ENCODE results near the gene DDX60.

Gene DDX60

GRCh38 chr4:168203233-168203911 is 115.2 kb downstream of the DDX60 start:
- DNase-seq (ENCODE audit: low read depth, low spot score) = no peak

- DNase-seq (ENCODE audit: low read depth, low spot score) = no peak
Measured at GRCh38 chr4:168200685-168201084, 117.9 kb downstream of the DDX60 start.

DNA sequence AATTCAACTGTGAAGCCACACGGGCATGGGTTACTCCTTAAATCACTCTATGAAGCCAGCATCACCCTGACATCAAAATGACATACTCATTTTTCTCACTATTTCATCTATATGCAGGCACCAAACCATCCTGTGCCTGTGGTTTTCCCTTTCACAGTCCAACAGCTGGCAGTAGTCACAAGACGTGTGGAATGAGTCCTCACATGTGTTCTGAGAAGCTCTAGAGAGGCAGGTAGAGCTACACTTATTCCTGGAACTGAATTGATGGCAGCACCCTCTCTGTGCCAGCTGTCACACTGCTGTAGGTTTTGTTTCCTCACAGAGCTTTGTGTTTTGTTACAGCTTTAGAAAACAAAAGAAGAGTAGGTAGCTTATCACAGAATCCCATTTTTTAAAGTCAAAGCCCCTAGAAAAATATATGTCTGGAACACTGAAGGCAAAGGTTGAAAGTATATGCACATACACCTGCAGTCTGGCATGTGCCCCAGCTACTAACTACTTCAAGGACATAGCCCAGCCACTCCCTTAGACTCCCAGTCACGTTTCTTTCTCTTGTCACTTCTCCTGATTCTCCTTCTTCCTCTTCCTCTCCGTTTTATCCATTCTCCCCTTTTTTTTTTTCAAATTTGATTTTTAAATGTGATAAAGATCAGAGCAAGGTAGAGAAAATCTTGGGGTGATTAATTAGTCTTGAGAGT is 119.1 kb downstream of the DDX60 start:
- DNase-seq (ENCODE audit: low read depth, low spot score) = no peak

DNA sequence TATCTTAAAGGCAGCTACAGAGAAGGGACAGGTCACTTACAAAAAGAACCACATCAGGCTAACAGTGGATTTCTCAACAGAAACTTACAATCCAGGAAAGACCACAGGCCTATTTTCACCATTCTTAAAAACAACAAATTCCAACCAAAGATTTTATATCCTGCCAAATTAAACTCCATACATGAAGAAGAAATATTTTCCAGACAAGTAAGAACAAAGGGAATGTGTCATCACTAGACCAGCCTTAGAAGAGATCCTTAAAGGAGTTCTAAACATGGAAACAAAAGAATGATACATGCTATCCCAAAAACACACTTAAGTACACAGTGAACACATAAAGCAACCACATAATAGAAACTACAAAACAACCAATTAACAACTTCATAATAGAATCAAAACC is 120.6 kb downstream of the DDX60 start:
- DNase-seq (ENCODE audit: low read depth, low spot score) = no peak

- no peak for DNase-seq (ENCODE audit: low read depth, low spot score)
Measured at GRCh38 chr4:168188754-168189153, 129.8 kb downstream of the DDX60 start.

GRCh38 chr4:168183717-168184571 is 134.6 kb downstream of the DDX60 start:
- DNase-seq (ENCODE audit: low read depth, low spot score) = no peak

DNA sequence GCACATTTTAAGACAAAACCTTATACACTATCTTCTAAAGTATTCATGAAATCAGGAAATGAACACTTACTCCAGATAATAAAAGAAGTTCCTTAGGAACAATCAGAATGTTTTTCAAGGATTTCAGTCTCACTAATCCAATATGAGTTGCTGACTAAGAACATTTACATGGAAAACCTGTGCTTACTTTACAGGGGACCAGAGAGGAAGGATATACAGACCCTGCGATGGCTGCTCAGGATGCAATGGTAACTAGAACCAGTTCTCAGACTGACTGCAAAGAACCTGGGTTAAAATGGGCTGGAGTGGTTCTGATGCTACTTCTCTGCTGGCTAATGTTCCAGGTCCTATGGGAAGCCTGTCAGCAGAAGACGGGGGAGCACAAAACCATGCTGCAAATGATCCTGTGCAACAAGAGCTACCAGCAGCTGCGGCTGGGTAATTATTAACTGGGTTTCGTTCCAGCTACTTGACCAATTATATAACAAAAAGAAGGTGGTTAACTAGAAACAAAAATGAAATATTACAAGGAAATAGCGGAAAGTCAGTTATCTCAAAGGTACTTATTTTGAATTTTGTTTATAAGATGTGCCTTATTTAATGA is 140.9 kb downstream of the DDX60 start:
- DNase-seq (ENCODE audit: low read depth, low spot score) = no peak

DNA sequence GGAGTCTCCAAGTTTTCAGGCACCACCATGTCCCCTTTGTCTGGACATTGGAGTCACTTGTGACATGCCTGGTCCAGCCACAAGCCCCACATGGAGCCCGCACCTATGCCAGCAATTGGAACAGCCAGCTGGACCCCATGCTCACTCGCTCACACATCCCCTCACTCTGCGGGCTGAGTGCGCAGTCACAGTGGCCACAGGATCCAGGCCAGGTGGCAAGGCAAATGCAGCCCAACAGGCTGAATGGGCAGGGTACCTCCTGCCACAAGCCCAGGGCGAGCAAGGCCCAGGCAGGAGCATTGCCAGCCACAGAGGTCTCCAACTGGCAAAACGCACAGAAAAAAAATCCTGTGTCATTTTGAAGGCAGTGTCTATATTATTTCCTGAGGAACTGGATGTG is 144.2 kb downstream of the DDX60 start:
- DNase-seq (ENCODE audit: low read depth, low spot score) = no peak

GRCh38 chr4:168167714-168168284 is 150.8 kb downstream of the DDX60 start:
- no peak for DNase-seq (ENCODE audit: low read depth, low spot score)

Data from brain pericyte (primary cell).